ENCODE data around the gene PLOD2.

PLOD2 gene

DNA sequence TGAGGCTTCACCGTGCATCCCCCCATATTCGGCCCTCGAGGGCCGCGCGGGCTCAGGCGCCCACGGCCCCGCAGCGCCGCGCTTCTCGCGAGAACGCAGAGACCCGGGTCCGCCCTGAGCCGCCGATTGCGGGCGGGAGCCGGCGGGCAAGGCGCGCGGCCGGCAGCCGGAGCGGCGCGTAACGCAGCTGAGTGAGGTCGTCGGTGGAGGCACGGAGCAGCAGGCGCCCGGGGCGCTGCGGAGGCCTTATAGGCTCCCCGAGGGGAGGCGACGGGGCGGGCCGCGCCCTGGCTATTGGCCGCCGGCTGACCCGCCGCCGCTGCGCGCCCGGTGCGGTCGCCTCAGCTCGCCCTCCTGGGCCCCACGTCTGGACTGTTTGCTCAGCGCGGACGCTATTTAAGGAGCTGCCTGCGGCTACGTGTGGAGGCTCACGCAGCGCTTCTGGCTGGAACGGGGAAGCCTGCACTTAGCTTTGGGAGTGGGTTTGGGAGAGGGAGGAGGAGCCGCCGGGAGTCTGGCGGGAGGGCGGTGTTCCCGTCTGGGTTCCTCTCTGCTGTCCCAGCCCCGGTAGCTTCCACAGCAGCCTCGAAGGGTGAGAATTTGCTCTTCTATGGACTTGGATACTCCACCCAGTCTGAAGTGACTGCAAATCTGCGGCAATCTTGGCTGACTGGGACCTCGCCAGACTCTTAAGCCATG lies at the start of gene PLOD2:
TSS of gene PLOD2 (minus strand) at position 221 of the 699 bp plus-strand sequence. CDS start at position 26, 195 bp downstream.
- peak; percentile 26 for DNase-seq

DNA sequence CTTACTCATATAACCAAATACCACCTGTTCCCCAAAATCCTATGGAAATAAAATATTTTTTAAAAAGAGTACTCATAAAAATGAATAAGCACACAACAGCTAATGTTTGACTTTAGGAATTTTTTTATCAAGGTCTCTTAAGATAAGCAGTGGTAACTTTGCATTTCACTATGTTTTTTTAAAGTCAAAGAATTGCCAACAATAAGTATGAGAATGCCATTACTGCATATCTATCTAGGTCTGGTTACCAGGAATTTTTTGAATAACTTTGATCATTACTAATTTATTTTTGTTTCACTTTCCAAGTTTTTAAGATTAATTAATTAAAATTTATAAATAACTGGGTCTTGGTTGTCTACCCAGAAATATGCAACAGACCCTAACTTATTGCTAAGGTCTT lies 48.4 kb upstream of the PLOD2 start:
- no peak for DNase-seq

DNA sequence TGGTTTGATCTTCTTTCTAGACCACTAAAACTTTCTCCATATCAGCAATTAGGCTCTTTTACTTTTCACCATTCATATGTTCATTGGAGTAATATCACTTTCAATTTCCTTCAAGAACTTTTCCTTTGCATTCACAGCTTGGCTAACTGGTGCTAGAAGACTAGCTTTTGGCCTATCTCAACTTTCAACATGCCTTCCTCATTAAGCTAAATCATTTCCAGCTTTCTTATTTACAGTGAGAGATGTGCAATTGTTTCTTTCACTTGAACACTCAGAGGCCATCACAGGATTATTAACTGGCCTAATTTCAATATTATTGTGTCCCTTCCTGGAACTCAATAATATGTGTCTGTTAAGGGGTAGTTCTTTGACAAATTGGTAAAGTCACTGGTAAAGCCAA lies 42.8 kb upstream of the PLOD2 start:
- DNase-seq: no peak

DNA sequence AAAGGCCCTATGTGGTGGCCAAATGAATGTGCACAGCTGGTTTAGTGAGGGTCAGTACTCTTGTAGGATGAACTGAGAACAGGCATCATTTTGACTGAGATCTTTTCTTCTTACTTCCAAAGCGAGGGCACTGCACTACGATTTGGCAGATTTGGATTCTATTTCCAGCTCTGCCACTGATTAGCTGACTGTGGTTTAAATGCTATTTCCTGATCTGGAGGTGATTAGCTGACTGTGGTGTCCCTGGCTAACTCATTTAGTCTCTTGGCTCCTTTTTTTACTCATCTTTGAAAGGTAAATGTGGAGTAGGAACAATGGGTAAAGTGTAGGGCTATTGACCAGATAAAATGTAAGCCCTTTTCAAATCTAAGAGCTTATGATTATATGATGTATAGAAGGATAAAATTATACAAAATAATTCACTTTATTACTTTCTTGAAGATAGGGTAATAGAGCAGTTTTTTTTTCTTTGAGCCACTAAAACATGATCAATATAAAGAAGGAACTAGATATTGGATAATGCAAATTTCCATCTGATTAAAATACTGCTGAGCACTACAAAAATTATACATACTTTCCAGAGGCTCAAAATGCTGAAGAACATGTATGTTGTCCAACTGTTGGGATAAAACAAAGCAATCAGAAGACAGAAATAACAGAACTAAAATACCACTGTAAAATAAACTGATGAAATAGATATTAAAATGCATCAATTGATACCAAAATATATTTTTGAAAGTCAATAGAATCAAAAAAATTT lies 39.7 kb upstream of the PLOD2 start:
- DNase-seq: no peak

DNA sequence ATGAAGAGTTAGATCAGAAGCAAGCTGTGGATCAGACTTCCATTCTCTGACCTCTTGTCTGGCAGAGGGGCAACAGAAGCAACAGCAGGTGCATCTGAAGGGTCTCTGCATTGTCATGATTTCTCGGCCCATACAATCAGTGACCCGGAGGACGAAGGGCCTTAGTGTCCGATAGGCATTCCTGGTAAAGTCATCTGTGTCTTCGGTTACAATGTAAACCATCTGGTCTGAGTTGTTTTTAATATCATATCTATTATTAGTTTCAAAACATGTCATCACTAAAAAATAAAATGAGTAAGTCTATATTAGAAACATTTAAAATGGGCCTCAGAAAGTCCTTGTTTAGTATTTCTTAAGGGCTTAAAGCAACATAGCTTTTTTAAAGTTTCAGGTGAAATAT lies 38.8 kb upstream of the PLOD2 start:
- no peak for DNase-seq

DNA sequence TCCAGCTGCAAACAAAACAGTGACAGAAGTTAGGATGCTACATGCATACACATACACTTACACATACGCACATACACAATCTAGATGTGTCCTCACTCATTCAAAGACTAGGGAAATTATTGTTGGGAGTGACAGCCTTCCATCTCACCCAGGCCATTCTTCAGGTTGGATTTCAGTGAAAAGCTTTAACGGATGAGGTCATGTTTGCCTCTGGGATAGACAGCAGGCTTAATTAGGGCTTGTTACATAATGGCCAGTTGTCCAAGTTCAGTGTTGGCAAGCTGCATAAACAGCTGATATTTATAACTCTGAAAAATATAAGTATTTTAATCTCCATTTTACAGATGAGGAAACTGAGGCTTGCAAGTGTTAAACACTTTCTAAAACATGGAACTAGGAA lies 35.8 kb upstream of the PLOD2 start:
- DNase-seq: no peak

DNA sequence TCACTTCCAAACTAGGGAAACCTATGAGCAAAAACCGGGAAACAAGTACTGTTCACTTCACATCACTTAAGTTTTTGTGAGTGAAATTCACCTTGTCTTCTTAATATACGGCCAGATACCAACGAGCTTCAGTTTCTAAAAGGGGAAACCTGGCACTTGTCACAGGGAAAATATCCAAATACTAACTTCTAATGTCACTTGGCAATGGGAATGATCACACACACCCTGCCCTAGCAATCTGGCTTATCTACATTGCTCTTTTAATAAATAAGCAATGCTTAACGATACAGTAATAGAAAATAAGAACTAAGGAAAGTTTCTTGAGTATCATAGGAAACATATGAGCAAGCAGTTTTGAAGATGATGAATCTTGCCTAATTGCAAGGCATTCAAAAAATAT lies 34.6 kb upstream of the PLOD2 start:
- no peak for DNase-seq

DNA sequence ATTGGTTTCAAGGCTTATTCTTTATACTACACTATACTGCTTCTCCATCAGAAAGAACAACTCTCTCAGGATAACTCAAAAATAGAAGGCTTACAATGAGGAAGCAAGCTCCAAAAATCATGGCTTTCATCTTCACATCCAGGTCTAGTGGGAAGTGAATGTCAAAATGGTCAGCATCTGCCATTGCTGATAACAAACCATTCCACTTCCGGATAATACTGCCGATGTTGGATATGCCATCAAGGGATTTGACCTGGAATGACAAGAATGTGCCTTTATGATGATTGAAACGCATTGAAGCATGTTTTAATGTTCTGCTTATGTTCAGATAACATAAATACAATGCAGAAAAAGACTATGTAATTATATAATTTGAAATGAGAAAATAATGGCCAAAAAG lies 34.0 kb upstream of the PLOD2 start:
- no peak for DNase-seq

DNA sequence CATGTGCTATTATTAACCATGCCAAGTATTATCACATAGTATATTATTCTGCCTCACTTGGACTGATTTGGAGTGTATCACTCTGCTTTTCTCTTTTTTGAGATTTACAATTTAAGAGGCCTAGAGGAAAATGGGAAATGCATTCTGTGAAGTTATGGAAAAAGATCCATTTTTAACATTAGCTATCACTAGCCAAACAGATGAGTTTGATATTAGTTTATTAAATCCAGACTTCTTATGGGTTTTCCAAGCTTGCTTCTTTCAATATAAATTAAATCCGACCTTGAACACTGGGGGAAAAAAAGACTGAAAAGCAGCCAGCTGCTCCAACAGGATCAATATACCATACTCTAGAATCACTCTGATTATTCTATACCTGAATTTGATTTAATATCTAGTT lies 30.1 kb upstream of the PLOD2 start:
- no peak for DNase-seq

DNA sequence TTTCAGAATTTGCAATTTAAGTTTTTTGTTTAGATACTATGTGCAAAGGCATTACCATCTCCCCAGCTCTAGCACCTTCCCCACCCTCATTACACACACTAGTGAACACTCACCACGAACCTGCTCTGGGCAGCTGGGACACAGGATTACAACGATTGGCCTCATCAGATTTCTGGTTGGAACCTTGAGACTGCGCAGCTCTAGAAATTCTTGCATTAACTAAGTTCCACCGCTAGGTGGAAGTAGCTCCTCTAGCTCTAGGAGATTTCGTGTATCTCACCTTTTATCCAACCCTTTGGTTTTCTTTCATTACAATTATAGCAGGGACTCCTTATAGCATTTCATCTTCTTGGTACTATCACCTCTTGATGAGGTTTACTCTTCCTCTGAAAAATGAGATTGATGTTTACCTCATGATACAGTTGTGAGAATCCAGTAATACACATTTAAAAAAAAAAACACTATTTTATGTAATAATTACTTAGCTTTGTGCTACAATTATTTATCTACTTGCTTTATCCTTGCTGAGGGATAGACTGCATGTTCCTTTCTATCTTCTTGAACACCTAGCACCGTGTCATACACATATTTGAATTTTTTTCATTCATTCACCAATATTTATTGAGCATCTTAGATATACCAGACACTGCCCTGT lies 28.7 kb upstream of the PLOD2 start:
- DNase-seq: peak; percentile 15

DNA sequence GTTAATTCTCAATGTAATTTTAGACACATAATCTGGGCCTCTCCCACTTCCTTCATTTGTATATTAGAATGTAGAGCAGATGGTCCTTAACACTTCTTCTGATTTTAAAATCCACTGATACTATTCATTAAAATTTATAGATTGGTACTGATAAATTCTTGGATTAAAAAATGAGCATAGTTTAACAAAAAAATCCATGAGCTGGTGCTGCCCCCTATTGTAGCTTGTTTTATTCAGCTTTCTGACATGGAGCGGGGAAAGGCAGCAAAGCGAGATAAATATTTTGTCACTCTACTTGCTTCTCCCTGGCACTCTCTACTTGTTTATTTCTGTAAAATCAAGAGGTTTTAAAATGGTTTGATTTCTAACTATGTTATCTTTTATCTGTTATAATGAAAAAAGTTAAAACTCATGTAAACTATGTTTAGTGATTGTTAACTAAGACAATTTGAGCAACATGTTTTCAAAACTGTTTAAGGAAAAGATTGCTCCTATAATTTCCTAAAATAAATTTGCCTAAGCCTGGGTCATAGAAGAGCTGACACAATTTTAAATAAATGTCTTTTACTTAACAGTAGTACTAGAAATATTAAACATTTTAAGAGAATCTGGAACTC lies 26.5 kb upstream of the PLOD2 start:
- DNase-seq: no peak

DNA sequence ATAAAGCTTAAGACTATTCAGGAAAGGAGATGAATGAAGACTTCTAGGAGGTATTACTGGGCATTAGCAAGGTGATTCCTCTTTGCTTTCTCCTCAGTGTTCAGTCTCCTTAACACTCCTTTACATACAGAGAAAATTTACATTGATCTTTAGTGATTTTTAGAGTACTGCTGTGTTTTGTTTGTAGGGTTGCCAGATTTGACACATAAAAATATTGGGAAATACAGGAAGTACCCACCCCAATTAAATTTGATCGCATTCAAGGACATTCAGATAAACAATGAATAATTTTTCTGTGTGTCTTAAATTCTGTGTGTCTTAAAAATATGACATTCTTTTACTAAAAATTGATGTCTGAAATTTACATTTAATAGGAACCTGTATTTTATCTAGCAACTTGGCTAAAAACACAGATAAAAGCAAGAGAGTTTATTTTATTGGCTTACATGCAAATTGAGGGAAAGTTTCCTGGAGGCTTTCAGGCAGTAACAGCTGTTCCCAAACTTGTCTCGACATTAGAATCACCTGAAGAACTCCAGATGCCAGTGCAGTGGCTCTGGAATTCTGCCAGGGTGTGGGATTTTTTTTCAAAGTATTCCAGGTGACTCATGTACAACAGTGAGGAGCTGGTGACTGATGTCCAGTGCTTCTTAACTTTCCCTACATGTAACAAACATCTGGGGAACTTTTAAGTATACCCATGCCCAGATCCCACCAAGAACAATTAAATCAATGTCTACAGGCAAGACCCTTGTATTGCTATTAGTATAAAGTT lies 23.4 kb upstream of the PLOD2 start:
- no peak for DNase-seq

DNA sequence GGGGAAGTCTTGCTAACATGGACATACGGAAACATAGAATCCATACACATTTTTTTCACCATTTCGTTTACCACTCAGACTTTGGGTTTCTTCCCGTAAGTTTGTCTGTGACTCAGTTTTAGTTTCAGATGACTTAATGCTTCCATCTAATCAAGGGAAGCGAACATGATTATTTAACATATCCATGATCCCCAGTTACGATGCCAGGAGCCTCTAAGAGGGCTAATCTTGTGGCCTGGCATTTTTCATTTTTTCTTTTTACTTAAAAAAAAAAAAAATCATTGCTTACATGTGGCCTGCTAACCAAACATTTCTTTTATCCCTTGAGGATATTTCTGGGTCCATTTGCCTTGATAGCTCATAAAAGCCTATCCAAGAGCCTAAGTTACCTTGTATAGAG lies 20.2 kb upstream of the PLOD2 start:
- no peak for DNase-seq

DNA sequence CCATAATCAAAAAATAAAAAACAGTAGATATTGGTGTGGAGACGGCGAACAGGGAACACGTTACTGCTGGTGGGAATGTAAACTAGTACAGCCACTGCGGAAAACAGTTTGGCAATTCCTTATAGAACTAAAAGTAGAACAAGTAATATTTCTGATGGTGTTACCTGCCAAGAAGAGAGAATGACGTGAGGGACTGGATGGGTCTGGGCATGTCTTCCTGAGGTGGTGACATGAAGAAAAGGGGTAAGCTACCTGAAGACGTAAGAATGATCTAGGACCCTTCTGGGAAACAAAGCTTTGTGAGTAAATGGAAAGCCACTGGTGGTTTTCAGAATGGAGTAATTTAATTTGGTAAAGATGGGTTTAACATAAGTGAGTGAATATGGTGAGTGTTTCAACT lies 19.4 kb upstream of the PLOD2 start:
- no peak for DNase-seq

DNA sequence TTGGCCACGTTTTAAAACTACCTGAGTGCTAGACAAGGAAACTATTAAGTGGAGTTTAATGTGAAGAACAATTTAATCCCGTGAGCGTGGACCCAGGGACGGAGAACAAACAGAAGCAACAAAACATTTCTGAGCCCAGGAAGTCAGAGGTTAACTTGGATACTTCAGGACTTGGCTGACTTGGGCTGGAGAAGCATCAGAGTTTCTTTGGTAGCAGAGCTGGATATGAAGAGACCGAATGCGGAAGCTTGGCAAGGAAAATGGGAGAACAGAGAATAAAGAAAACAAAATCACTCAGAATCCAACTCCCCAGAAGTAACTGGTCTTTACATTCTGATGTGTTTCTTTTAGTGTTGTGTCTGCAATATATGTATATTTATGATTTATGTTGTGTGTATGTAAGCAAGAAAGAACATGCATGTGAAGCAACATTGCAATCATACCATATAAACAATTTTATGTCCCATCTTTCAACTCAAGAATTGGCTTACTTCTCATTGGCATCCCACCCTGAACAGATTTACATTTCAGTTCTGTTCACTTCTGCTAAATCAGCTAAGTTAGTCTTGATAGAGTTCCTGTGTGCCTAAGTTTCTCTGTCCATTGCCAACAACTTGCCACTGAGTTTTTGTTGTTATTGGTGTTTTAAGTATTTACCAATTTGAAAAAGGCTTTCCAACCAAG lies 17.2 kb upstream of the PLOD2 start:
- DNase-seq: no peak

DNA sequence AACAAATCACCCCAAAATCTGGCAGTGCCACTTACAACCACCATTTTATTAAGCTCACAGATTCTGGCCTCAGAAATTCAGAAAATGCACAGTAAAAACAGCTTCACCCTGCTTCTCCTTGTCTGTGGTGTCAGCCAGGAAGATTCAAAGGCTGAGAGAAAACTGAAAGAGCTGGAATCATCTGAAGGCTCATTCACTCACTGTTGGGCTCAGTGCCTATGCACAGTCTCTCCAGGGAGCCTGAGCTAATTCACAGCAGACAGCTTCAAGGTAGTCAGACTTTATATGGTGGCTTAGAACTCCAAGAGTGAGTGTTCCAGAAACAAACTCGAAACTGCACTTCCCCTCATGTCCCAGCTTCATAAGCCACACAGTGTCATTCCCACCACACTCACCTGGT lies 16.5 kb upstream of the PLOD2 start:
- DNase-seq: no peak

DNA sequence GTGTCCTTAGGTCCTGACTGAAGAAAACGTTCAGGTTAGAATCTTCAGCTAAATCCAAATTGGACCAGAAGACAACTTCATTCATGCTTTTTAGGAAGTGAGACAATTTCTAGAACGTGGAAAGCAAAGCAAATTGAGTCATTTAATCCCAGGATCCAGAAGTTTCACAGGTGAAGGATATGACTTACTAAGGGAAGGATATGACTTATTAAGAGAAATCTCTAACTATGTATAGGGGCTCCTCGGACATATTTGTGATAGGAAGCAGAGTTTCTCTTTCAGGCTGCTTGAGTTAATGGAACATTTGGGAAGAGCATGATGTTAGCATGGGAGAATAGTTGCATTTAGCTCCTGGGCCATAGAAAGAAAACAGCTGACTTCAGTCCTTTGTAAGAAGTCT lies 16.1 kb upstream of the PLOD2 start:
- DNase-seq: no peak

DNA sequence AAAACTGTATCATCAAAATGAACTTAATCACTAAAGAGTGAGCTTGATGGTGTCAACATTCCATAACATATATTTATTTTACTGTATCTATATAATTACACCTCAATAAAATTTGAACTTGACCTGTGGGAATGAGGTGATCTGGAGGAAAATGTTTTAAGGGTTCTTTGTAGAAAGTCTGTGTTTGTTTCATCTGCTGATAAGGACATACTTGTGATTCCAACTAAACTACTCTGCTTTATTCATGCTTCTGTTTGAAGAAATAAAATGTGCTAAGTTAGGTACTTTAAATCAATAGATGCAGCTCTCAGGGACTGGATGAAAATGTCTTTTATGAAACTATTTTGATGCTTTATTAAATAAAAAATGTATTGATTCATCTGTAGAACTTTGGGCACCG lies 11.6 kb upstream of the PLOD2 start:
- DNase-seq: no peak

DNA sequence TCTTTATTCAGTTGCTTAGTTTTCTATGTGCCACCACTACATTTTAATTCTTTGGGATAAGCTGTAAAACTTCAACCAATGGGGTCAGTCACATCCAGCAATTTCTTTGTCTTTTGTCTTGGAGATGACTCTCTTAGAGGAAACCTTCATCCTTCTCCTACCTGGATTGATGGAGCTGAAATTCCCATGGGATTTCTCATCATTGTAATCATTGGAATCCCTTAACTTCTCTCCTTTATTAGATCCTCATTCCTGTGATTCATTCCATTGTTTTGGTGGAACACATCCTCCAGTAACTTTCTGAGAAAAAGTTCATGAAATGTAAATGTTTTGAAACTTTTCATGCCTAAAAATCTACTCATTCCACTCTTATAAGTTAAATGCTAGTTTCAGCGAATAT lies 9.6 kb upstream of the PLOD2 start:
- no peak for DNase-seq

DNA sequence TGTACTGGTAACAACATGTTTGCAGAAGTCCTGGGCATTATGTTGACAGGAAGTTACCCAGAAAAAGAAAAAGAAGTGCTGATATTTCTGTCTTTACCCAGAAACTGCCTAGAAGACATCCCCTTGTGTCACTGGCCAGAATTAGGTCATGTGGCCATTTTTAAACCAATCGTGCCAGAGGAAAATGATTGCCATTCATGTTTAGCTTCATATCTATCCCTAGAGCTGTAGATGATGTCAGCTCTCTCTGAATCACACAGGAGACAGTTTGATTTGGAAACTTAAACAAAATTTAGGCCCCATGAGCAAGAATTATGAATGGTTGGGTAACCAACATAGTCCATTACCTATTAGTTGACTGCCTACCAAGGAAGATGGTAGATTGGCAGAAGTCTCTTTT lies 8.9 kb upstream of the PLOD2 start:
- DNase-seq: no peak

DNA sequence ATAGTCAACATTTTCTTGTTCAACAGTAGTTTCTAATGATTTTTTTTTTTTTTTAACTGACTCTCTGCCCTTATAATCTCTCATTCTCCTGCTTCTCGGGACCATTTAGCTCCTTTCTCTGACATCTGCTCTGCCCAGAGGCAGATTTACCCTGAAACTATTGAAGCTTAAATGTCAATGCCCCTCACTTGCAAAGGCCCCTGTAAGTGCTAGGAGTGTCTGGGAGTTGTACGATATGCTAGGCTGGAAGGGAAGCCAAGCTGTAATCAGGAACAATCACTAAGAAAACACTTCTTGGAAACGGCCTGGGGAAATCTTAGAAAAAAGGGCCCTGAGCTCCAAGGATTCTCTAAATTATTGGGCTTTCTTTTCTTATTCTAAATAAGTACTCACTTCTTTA lies 5.8 kb upstream of the PLOD2 start:
- no peak for DNase-seq

DNA sequence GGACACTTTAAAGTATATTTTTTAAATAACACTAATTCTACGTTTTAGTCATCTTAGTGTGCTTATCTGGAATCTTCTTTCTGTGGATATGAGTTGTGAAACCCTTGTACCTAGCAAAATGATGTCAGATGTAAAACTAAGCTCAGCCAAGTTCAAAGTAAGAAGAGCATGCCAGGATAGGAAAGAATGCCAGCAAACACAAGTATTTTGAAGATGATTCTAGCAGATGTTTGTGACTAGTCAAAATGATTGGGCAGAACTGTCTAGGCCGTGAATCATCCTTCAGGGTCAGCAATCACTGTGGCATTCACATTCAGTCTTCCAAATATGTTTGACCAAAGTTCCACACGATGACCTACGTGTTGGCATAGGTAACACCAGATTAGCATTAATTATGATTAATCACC lies 5.4 kb upstream of the PLOD2 start:
- DNase-seq: no peak
